HepG2 (cell line): ENCODE measurements around the gene UNG. TPM values are rescaled to one million over a fixed set of nuclear protein-coding genes. Genes with fewer than 3 reads are reported as not detected.

Source experiments
- CEBPG ChIP-seq: IDR thresholded peaks from 2 replicates; pipeline ENCODE4 v1.6.1; 2016
- HDAC6 ChIP-seq: fragments of 200-600 bp; sonication (generic); IDR thresholded peaks from 2 replicates; pipeline ENCODE4 v1.7.0; 2017; ENCODE audit warnings: mild to moderate bottlenecking, antibody characterized with exemption, low read length, low read depth
- IKZF4 ChIP-seq: sonication (generic); formaldehyde crosslinking; IDR thresholded peaks from 2 replicates; pipeline ENCODE4 v1.5.1; 2020; ENCODE audit warnings: borderline replicate concordance, mild to moderate bottlenecking, low read depth, missing genetic modification reagents; ENCODE audit errors: not compliant biosample characterization
- MATR3 ChIP-seq: sonication (generic); formaldehyde crosslinking; IDR thresholded peaks from 2 replicates; pipeline ENCODE4 v1.4.0; 2020; ENCODE audit warnings: missing genetic modification reagents
- MZF1 ChIP-seq: sonication (generic); formaldehyde crosslinking; IDR thresholded peaks from 2 replicates; pipeline ENCODE4 v1.8.1; 2023; ENCODE audit warnings: mild to moderate bottlenecking, missing genetic modification reagents, borderline replicate concordance
- PAWR ChIP-seq: sonication (generic); formaldehyde crosslinking; IDR thresholded peaks from 2 replicates; pipeline ENCODE4 v1.4.0; 2020; ENCODE audit warnings: missing genetic modification reagents, mild to moderate bottlenecking, borderline replicate concordance
- PRDM10 ChIP-seq: sonication (generic); formaldehyde crosslinking; IDR thresholded peaks from 2 replicates; pipeline ENCODE4 v1.4.0; 2020; ENCODE audit warnings: low read depth, missing genetic modification reagents
- ZBTB33 ChIP-seq: sonication (generic); formaldehyde crosslinking; IDR thresholded peaks from 2 replicates; pipeline ENCODE4 v1.4.0; 2020; ENCODE audit warnings: missing genetic modification reagents
- ZNF574 ChIP-seq: sonication (generic); formaldehyde crosslinking; IDR thresholded peaks from 2 replicates; pipeline ENCODE4 v1.4.0; 2020; ENCODE audit warnings: missing genetic modification reagents
- ZNF687 ChIP-seq: sonication (generic); formaldehyde crosslinking; IDR thresholded peaks from 2 replicates; pipeline ENCODE4 v1.5.1; 2020; ENCODE audit warnings: mild to moderate bottlenecking, missing genetic modification reagents, moderate library complexity
- ZNF792 ChIP-seq: IDR thresholded peaks from 2 replicates; pipeline ENCODE4 v1.6.1; 2016
- polyA plus RNA-seq, 8 experiments: library from polyadenylated mRNA; depleted of rRNA in 3 of 8; stranded (reverse) in 7 of 8; unstranded in 1 of 8; fragments of >200 nt; fragmentation: Illumina TruSeq in 4 of 8; extraction: Trizol in 4 of 8; gene quantifications; 2 replicates each; pipeline versions ENCODE4 v1.2.1 to v1.2.3, GENCODE V29; 2011 to 2016; ENCODE audit warnings: low read depth in 4 of 8, missing spikeins in 1 of 8, mixed read lengths in 1 of 8; ENCODE audit not compliant: insufficient read depth in 1 of 8
- total RNA-seq, 5 experiments: library from RNA; depleted of rRNA; stranded (reverse); fragments of >200 nt; fragmentation: Illumina TruSeq; extraction: Trizol; gene quantifications; 2 replicates each; pipeline ENCODE4 v1.2.3, GENCODE V29; 2016; ENCODE audit warnings: low read depth in 1 of 5
- TF ChIP-seq, protein P1 (sequence below): IDR thresholded peaks from 2 replicates; pipeline ENCODE4 v1.6.1; 2016; ENCODE audit warnings: low read depth
- TF ChIP-seq, protein P2 (sequence below): sonication (generic); formaldehyde crosslinking; IDR thresholded peaks from 2 replicates; pipeline ENCODE4 v1.4.0; 2020; ENCODE audit warnings: low read depth, mild to moderate bottlenecking, missing genetic modification reagents

UNG gene
- total and polyA plus RNA-seq, 2 of the 13 experiments (the other 11 are each of a cell fraction or from before 2014, with no cell fraction given) = 23.3 to 114 TPM

- TF ChIP-seq, protein P1, sequence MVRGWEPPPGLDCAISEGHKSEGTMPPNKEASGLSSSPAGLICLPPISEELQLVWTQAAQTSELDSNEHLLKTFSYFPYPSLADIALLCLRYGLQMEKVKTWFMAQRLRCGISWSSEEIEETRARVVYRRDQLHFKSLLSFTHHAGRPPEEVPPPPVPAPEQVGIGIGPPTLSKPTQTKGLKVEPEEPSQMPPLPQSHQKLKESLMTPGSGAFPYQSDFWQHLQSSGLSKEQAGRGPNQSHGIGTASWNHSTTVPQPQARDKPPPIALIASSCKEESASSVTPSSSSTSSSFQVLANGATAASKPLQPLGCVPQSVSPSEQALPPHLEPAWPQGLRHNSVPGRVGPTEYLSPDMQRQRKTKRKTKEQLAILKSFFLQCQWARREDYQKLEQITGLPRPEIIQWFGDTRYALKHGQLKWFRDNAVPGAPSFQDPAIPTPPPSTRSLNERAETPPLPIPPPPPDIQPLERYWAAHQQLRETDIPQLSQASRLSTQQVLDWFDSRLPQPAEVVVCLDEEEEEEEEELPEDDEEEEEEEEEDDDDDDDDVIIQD (CRISPR knock-in tag) = no peak
- no peak; the same call in 1 of the 2 replicates for TF ChIP-seq ZNF574 (CRISPR knock-in tag)
- TF ChIP-seq CEBPG (CRISPR knock-in tag) = no peak
- TF ChIP-seq PRDM10 (CRISPR knock-in tag) = no peak
- TF ChIP-seq MZF1 (CRISPR knock-in tag) = no peak
- TF ChIP-seq ZNF687 (CRISPR knock-in tag) = peak; percentile 63
- no peak for TF ChIP-seq ZBTB33 (CRISPR knock-in tag)
- TF ChIP-seq IKZF4 (CRISPR knock-in tag) = no peak
- no peak for TF ChIP-seq ZNF792 (CRISPR knock-in tag)
- no peak for TF ChIP-seq HDAC6
- no peak for TF ChIP-seq PAWR
- TF ChIP-seq, protein P2, sequence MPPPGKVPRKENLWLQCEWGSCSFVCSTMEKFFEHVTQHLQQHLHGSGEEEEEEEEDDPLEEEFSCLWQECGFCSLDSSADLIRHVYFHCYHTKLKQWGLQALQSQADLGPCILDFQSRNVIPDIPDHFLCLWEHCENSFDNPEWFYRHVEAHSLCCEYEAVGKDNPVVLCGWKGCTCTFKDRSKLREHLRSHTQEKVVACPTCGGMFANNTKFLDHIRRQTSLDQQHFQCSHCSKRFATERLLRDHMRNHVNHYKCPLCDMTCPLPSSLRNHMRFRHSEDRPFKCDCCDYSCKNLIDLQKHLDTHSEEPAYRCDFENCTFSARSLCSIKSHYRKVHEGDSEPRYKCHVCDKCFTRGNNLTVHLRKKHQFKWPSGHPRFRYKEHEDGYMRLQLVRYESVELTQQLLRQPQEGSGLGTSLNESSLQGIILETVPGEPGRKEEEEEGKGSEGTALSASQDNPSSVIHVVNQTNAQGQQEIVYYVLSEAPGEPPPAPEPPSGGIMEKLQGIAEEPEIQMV (CRISPR knock-in tag) = no peak
- TF ChIP-seq MATR3 (CRISPR knock-in tag) = no peak
These were observed 797 bp downstream of the UNG start (continued) for GRCh38 chr12:109098183-109098604.
